OCI-LY7 (cell line): ENCODE measurements around the gene FAM181A. TPM values are rescaled to one million over a fixed set of nuclear protein-coding genes. Genes with fewer than 3 reads are reported as not detected.

ENCODE experiments used
- BruUV-seq: library from RNA; stranded (reverse); fragments of 400-500 nt; replicated peaks from 2 replicates; lab custom pipeline; 2021; lab: Mats Ljungman, UMichigan
- CTCF ChIA-PET: fragments of 300-600 bp; sonication (Branson Sonifier 250); formaldehyde crosslinking; loops from one replicate; lab custom pipeline; 2022; ENCODE audit warnings: antibody characterized with exemption; ENCODE audit not compliant: unreplicated experiment; lab: Charles Lee
- POLR2A ChIA-PET: fragments of 300-600 bp; sonication (Branson Sonifier 250); formaldehyde crosslinking; loops from one replicate; lab custom pipeline; 2022; ENCODE audit warnings: antibody characterized with exemption; lab: Charles Lee
- DNase-seq: peaks from one replicate; pipeline ENCODE4 v3.0.0-alpha.2; 2015; ENCODE audit warnings: low spot score
- H2AFZ ChIP-seq: fragments of 200-600 bp; sonication (generic), shearing (Covaris generic); 2 replicates; pipeline ENCODE4 v1.6.1; 2014; ENCODE audit warnings: mild to moderate bottlenecking, antibody characterized with exemption, low read length, moderate library complexity
- H3K27ac ChIP-seq: fragments of 200-600 bp; sonication (generic); 2 replicates; pipeline ENCODE4 v1.5.1; 2014; ENCODE audit warnings: mixed run types, low read depth, mild to moderate bottlenecking, moderate library complexity, low read length, inconsistent platforms; ENCODE audit not compliant: poor library complexity, severe bottlenecking
- H3K36me3 ChIP-seq: fragments of 200-600 bp; sonication (generic); 2 replicates; pipeline ENCODE4 v1.6.1; 2014; ENCODE audit warnings: mild to moderate bottlenecking, antibody characterized with exemption, low read length, moderate library complexity, mixed read lengths; ENCODE audit not compliant: insufficient read depth
- H3K4me1 ChIP-seq: fragments of 200-600 bp; sonication (generic); 2 replicates; pipeline ENCODE4 v1.5.1; 2014; ENCODE audit warnings: mild to moderate bottlenecking, low read length; ENCODE audit not compliant: insufficient read depth, poor library complexity, severe bottlenecking
- H3K4me2 ChIP-seq: fragments of 200-600 bp; sonication (generic); 2 replicates; pipeline ENCODE4 v1.6.1; 2014; ENCODE audit warnings: mild to moderate bottlenecking, low read length
- H3K4me3 ChIP-seq: fragments of 200-600 bp; sonication (generic); 2 replicates; pipeline ENCODE4 v1.5.1; 2014; ENCODE audit warnings: mild to moderate bottlenecking, low read depth, low read length; ENCODE audit not compliant: poor library complexity, severe bottlenecking
- H3K79me2 ChIP-seq: fragments of 200-600 bp; sonication (generic); 2 replicates; pipeline ENCODE4 v1.6.1; 2016; ENCODE audit warnings: low read depth, mild to moderate bottlenecking, low read length, moderate library complexity, mixed read lengths; ENCODE audit not compliant: insufficient read depth
- H3K9me2 ChIP-seq: fragments of 200-600 bp; sonication (generic); 2 replicates; pipeline ENCODE4 v1.6.1; 2016; ENCODE audit warnings: mild to moderate bottlenecking, low read length, mixed read lengths; ENCODE audit not compliant: insufficient read depth
- H3K9me3 ChIP-seq: fragments of 200-600 bp; sonication (generic); 2 replicates; pipeline ENCODE4 v1.6.1; 2014; ENCODE audit warnings: mild to moderate bottlenecking, mixed run types, low read length, mixed read lengths
- H4K20me1 ChIP-seq: fragments of 200-600 bp; sonication (generic); 2 replicates; pipeline ENCODE4 v1.6.1; 2014; ENCODE audit warnings: mild to moderate bottlenecking, antibody characterized with exemption, low read length, moderate library complexity, mixed read lengths; ENCODE audit not compliant: insufficient read depth
- EZH2phosphoT487 ChIP-seq: fragments of 200-600 bp; sonication (generic); IDR thresholded peaks from 2 replicates; pipeline ENCODE4 v1.6.1; 2018; ENCODE audit warnings: low read depth, borderline replicate concordance, mild to moderate bottlenecking, mixed run types, antibody characterized with exemption, low read length, moderate library complexity, mixed read lengths
- intact Hi-C: fragments of 100-400 bp; cut with micrococcal nuclease; formaldehyde crosslinking; loops from one replicate; pipeline ENCODE4 v1.10.0; 2022; ENCODE audit not compliant: unreplicated experiment
- total RNA-seq, 2 experiments: library from RNA; depleted of rRNA in 1 of 2; stranded (reverse); fragments of >200 nt in 1 of 2; shearing (Covaris generic) in 1 of 2; gene quantifications; 2 replicates each; pipeline ENCODE4 v1.2.3, GENCODE V29; 2014 to 2022
- TF ChIP-seq, protein P1 (sequence below): fragments of 200-600 bp; sonication (generic); conservative IDR thresholded peaks from 2 replicates; pipeline ENCODE4 v1.5.1; 2014; ENCODE audit warnings: mild to moderate bottlenecking, antibody characterized with exemption, low read length, moderate library complexity, mixed read lengths

FAM181A gene
- total RNA-seq, 2 experiments from 2014 or later = not detected

DNA sequence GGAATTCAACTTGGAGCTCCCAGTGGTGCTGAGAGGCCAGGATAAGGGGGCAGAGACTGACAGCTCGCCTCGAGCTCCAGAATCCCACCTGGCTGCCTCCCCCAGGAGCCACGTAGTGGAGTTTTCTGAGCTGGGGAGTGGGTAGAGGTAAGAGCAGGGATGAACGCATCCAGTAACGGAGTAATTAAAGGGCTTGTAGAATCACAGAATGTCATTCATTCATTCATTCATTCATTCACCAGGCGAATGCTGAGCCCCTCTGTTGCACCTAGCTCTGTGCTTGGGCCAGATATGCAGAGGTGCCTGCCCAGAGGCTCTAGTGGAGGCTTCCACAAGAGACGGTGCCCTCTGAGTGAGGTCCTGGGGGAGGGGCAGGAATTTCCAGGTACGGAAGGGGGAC lies 8.1 kb downstream of the FAM181A start:
- no peaks in the 10 kb centered on the region for H3K9me3 ChIP-seq
- H4K20me1 ChIP-seq = no peaks in the 10 kb centered on the region
- no peak overlapping the region for H2AFZ ChIP-seq
- TF ChIP-seq, protein P1, sequence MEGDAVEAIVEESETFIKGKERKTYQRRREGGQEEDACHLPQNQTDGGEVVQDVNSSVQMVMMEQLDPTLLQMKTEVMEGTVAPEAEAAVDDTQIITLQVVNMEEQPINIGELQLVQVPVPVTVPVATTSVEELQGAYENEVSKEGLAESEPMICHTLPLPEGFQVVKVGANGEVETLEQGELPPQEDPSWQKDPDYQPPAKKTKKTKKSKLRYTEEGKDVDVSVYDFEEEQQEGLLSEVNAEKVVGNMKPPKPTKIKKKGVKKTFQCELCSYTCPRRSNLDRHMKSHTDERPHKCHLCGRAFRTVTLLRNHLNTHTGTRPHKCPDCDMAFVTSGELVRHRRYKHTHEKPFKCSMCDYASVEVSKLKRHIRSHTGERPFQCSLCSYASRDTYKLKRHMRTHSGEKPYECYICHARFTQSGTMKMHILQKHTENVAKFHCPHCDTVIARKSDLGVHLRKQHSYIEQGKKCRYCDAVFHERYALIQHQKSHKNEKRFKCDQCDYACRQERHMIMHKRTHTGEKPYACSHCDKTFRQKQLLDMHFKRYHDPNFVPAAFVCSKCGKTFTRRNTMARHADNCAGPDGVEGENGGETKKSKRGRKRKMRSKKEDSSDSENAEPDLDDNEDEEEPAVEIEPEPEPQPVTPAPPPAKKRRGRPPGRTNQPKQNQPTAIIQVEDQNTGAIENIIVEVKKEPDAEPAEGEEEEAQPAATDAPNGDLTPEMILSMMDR = no peak
- TF ChIP-seq EZH2phosphoT487 = no peak
- H3K4me1 ChIP-seq = peaks cover 6% of the 10 kb centered on the region
- H3K4me3 ChIP-seq = no peak overlapping the region
- ChIA-PET CTCF (no interaction called here), POLR2A (no interaction called here)
- intact Hi-C loops = loop anchor here (10.0 kb wide), 1 partner anchor 200 kb away; no protein-coding TSS in a partner anchor
- no peak overlapping the region for H3K4me2 ChIP-seq
- H3K79me2 ChIP-seq = no peaks in the 10 kb centered on the region
- DNase-seq = no peak
- no peaks in the 10 kb centered on the region for H3K9me2 ChIP-seq
- no TSS peak for BruUV-seq
- no peak overlapping the region for H3K27ac ChIP-seq
- H3K36me3 ChIP-seq = peaks cover 43% of the 10 kb centered on the region; the same call in 1 of the 2 replicates

DNA sequence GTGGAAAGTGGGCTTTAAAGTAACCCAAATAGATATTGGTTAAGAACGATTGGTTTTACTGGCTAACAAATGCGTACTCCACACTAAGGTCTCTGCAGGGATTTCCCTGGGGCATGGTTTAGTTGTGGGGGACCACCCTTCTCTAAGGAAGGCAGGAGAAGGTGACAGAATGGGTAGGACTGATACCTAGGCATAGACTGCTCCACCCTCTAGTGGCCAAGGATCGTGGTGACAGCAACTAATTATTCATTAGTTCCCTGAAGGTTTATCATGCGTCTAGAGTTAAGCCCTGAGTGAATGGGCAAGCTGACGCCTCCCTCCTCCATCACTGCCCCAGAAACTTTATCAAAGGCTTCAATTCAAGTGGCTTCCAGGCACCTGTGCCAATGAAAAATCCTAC lies 9.1 kb downstream of the FAM181A start:
- Histone ChIP-seq H3K27ac (no peak overlapping the region), H3K9me2 (no peaks in the 10 kb centered on the region), H3K4me3 (no peak overlapping the region), H3K4me1 (peaks cover 6% of the 10 kb centered on the region), H2AFZ (no peak overlapping the region), H4K20me1 (no peaks in the 10 kb centered on the region), H3K9me3 (no peaks in the 10 kb centered on the region), H3K4me2 (no peak overlapping the region), H3K36me3 (peaks cover 47% of the 10 kb centered on the region; the same call in 1 of the 2 replicates), H3K79me2 (no peaks in the 10 kb centered on the region)
- TF ChIP-seq, protein P1 = peak; percentile 79
- TF ChIP-seq EZH2phosphoT487 = no peak
- intact Hi-C loops = loop anchor here (10.0 kb wide), 1 partner anchor 199 kb away; no protein-coding TSS in a partner anchor
- CTCF ChIA-PET = interaction anchor here (0.6 to 1.0 kb wide), 3 partner anchors 75 to 246 kb away, joined by 3 to 7 read pairs (median 3); no protein-coding TSS in a partner anchor
- peak; percentile 59 for DNase-seq
- BruUV-seq = no TSS peak
- POLR2A ChIA-PET = interaction anchor here (0.6 kb wide), 1 partner anchor 50 kb away, joined by 4 read pairs; no protein-coding TSS in a partner anchor

DNA sequence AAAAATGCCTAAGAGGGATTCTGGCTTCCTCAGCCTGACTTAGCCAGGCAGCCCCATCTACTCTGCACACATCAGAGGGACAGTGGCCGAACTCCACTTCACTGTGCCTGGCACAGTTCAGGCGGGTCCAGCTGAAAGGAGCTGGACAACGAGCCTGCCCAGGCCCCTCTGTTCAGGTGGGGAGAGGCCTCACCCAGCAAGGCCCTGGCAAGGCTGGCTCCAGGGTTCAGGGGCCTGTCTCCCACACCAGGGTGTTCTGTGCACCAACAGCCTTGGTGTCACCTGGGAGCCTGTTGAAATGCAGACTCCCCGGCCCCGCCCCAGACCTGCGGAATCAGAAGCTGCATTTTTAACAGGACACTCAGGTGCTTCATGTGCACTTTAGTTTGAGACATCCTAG lies 9.8 kb downstream of the FAM181A start:
- TF ChIP-seq EZH2phosphoT487 = no peak
- TF ChIP-seq, protein P1 = no peak
- Histone ChIP-seq H2AFZ (no peak overlapping the region), H3K4me1 (peaks cover 6% of the 10 kb centered on the region), H3K4me2 (no peak overlapping the region), H3K79me2 (no peaks in the 10 kb centered on the region), H3K36me3 (peaks cover 47% of the 10 kb centered on the region; the same call in 1 of the 2 replicates), H3K9me2 (no peaks in the 10 kb centered on the region), H4K20me1 (no peaks in the 10 kb centered on the region), H3K4me3 (no peak overlapping the region), H3K27ac (no peak overlapping the region), H3K9me3 (no peaks in the 10 kb centered on the region)
- no TSS peak for BruUV-seq
- CTCF ChIA-PET = interaction anchor here (1.0 to 1.1 kb wide), 2 partner anchors 63 to 245 kb away, joined by 3 read pairs; no protein-coding TSS in a partner anchor
- no peak for DNase-seq
- POLR2A ChIA-PET = interaction anchor here (0.6 kb wide), 1 partner anchor 77 kb away, joined by 3 read pairs; no protein-coding TSS in a partner anchor
- intact Hi-C loops = loop anchor here (10.0 kb wide), 1 partner anchor 198 kb away; no protein-coding TSS in a partner anchor
